HEK293 (cell line): ENCODE measurements around the gene OSBPL1A.

Experiments used
- CTCF ChIA-PET: fragments of 350-600 bp; formaldehyde crosslinking; extraction: SDS; loops from one replicate; lab custom pipeline; 2021; ENCODE audit warnings: antibody characterized with exemption; lab: Yijun Ruan, JAX
- POLR2A ChIA-PET: fragments of 300-600 bp; formaldehyde crosslinking; extraction: SDS; loops from one replicate; lab custom pipeline; 2020; ENCODE audit warnings: antibody characterized with exemption, inconsistent platforms; lab: Yijun Ruan, JAX
- H3K27ac ChIP-seq: fragments of 200-500 bp; sonication (Bioruptor generic); 2 replicates; pipeline ENCODE4 v1.5.1; 2014; ENCODE audit warnings: low read depth, low read length, control low read depth, inconsistent platforms; ENCODE audit errors: extremely low read depth
- H3K36me3 ChIP-seq, 2 experiments: fragments of 200-500 bp in 1 of 2; sonication (Bioruptor generic) in 1 of 2; 1 replicate in 1 of 2; 2 replicates in 1 of 2; pipeline ENCODE4 v1.5.1; 2014 to 2017; ENCODE audit warnings: inconsistent platforms in 2 of 2, low read length in 2 of 2; ENCODE audit not compliant: control insufficient read depth in 2 of 2, insufficient read depth in 1 of 2
- H3K4me1 ChIP-seq: fragments of 200-500 bp; sonication (Bioruptor generic); 2 replicates; pipeline ENCODE4 v1.5.1; 2014; ENCODE audit warnings: mild to moderate bottlenecking, low read length, inconsistent platforms; ENCODE audit not compliant: control insufficient read depth, insufficient read depth
- H3K4me3 ChIP-seq: 2 replicates; pipeline ENCODE4 v1.5.1; 2011; ENCODE audit warnings: low read depth, mild to moderate bottlenecking, control low read depth, low read length, moderate library complexity
- H3K9me3 ChIP-seq: fragments of 200-500 bp; sonication (Bioruptor generic); 2 replicates; pipeline ENCODE4 v1.5.1; 2014; ENCODE audit warnings: low read depth, low read length, inconsistent platforms; ENCODE audit not compliant: control insufficient read depth, insufficient read depth
- FEZF1 ChIP-seq: fragments of 450-650 bp; formaldehyde crosslinking; IDR thresholded peaks from 2 replicates; pipeline ENCODE4 v1.5.1; 2016; ENCODE audit warnings: missing biosample characterization, missing genetic modification characterization
- GLI2 ChIP-seq: fragments of 450-650 bp; formaldehyde crosslinking; IDR thresholded peaks from 2 replicates; pipeline ENCODE4; 2017; ENCODE audit warnings: missing biosample characterization, missing genetic modification characterization, low read depth, borderline replicate concordance
- GLIS2 ChIP-seq: fragments of 450-650 bp; formaldehyde crosslinking; IDR thresholded peaks from 2 replicates; pipeline ENCODE4 v1.5.1; 2016; ENCODE audit warnings: missing biosample characterization, missing genetic modification characterization
- IKZF3 ChIP-seq: fragments of 450-650 bp; IDR thresholded peaks from 2 replicates; pipeline ENCODE4 v1.5.0; 2018; ENCODE audit warnings: missing biosample characterization, mild to moderate bottlenecking, missing genetic modification characterization, moderate library complexity
- SETDB1 ChIP-seq: IDR thresholded peaks from one replicate; pipeline ENCODE4 v1.6.1; 2017; ENCODE audit warnings: mild to moderate bottlenecking, low read length, moderate library complexity, mixed read lengths; ENCODE audit not compliant: insufficient read length
- YY1 ChIP-seq: fragments of 450-650 bp; formaldehyde crosslinking; IDR thresholded peaks from 2 replicates; pipeline ENCODE4 v1.5.1; 2018; ENCODE audit warnings: missing biosample characterization, missing genetic modification characterization
- ZNF112 ChIP-seq: fragments of 450-650 bp; formaldehyde crosslinking; IDR thresholded peaks from 2 replicates; pipeline ENCODE4 v1.5.0; 2017; ENCODE audit warnings: missing biosample characterization, missing genetic modification characterization
- ZNF174 ChIP-seq: fragments of 450-650 bp; formaldehyde crosslinking; IDR thresholded peaks from 2 replicates; pipeline ENCODE4 v1.5.0; 2017; ENCODE audit warnings: missing biosample characterization, mild to moderate bottlenecking, missing genetic modification characterization
- ZNF214 ChIP-seq: fragments of 450-650 bp; formaldehyde crosslinking; IDR thresholded peaks from 2 replicates; pipeline ENCODE4 v1.5.1; 2017; ENCODE audit warnings: missing biosample characterization, mild to moderate bottlenecking, missing genetic modification characterization, borderline replicate concordance
- ZNF239 ChIP-seq: fragments of 450-650 bp; formaldehyde crosslinking; IDR thresholded peaks from 2 replicates; pipeline ENCODE4 v1.5.1; 2016; ENCODE audit warnings: missing biosample characterization, missing genetic modification characterization
- ZNF311 ChIP-seq: fragments of 450-650 bp; formaldehyde crosslinking; IDR thresholded peaks from 2 replicates; pipeline ENCODE4 v1.5.1; 2017; ENCODE audit warnings: missing biosample characterization, missing genetic modification characterization, borderline replicate concordance
- ZNF416 ChIP-seq: fragments of 450-650 bp; formaldehyde crosslinking; IDR thresholded peaks from 2 replicates; pipeline ENCODE4 v1.5.1; 2016; ENCODE audit warnings: missing biosample characterization, missing genetic modification characterization
- ZNF514 ChIP-seq: fragments of 450-650 bp; formaldehyde crosslinking; IDR thresholded peaks from 2 replicates; pipeline ENCODE4 v1.5.1; 2016; ENCODE audit warnings: missing biosample characterization, missing genetic modification characterization
- ZNF549 ChIP-seq: fragments of 450-650 bp; IDR thresholded peaks from 2 replicates; pipeline ENCODE4 v1.5.1; 2018; ENCODE audit warnings: missing biosample characterization, missing genetic modification characterization, mild to moderate bottlenecking, inconsistent platforms, moderate library complexity
- TF ChIP-seq, protein P1 (sequence below): fragments of 450-650 bp; formaldehyde crosslinking; IDR thresholded peaks from 2 replicates; pipeline ENCODE4 v1.5.1; 2016; ENCODE audit warnings: missing biosample characterization, missing genetic modification characterization
- TF ChIP-seq, protein P2 (sequence below): fragments of 450-650 bp; formaldehyde crosslinking; IDR thresholded peaks from 2 replicates; pipeline ENCODE4 v1.5.1; 2016; ENCODE audit warnings: missing biosample characterization, missing genetic modification characterization
- TF ChIP-seq, protein P3 (sequence below): fragments of 450-650 bp; formaldehyde crosslinking; IDR thresholded peaks from 2 replicates; pipeline ENCODE4 v1.5.1; 2017; ENCODE audit warnings: missing biosample characterization, missing genetic modification characterization

The OSBPL1A gene

DNA sequence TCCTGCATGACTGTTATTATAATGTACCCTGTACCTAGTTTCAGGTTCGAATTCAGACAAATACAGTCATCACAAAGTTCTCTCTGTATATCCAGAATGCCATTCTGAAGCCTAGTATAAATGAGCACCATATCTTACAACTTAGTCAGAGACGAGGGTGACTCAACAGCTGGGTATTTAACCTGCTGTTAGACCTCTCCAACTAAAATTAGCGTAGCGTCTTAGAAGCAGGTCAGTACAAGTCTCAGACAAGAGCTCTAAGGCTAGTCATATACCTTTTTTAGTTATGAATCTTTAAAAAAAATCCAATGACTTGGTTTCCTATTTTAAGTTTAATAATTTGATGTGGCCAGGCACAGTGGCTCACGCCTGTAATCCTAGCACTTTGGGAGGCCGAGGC is 184.7 kb downstream of the OSBPL1A start:
- no peak overlapping the region for H3K27ac ChIP-seq
- peaks cover 26% of the 10 kb centered on the region for H3K4me1 ChIP-seq
- no peak for TF ChIP-seq ZNF214 (tag by site-specific recombination)
- TF ChIP-seq GLIS2 (tag by site-specific recombination) = no peak
- TF ChIP-seq ZNF239 (tag by site-specific recombination) = no peak
- no peak for TF ChIP-seq ZNF311 (tag by site-specific recombination)
- TF ChIP-seq SETDB1 = peak; percentile 53
- TF ChIP-seq, all 188 proteins: peak for 1
- H3K36me3 ChIP-seq = no peaks in the 10 kb centered on the region
- ChIA-PET CTCF (interaction anchor here (1.8 kb wide), 1 partner anchor 36 kb away, joined by 5 read pairs; no protein-coding TSS in a partner anchor), POLR2A (interaction anchor here (1.4 kb wide), 1 partner anchor 74 kb away, joined by 3 read pairs; the partner anchor contains the start of gene CABYR)
- no peak overlapping the region for H3K4me3 ChIP-seq
- H3K9me3 ChIP-seq = no peaks in the 10 kb centered on the region

DNA sequence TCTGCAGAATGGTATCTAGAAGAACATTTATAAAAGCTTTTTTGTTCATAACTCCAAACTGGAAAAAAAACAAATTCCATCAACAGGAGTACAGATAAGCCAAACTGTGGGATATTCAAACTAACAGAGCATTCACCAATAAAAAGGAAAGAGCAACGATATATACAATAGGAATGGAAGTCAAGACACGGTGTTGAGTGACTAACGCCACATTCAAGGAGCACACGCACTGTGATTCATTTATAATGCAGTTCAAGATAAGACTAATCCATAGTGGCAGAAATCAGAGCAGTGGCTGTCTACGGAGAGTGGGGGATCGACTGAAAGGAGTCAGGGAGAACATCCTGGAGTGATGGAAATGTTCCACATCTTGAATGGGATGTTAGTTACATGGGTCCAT is 188.1 kb downstream of the OSBPL1A start:
- POLR2A ChIA-PET = no interaction called here
- CTCF ChIA-PET = no interaction called here
- no peak overlapping the region for H3K4me3 ChIP-seq
- H3K36me3 ChIP-seq = no peaks in the 10 kb centered on the region
- H3K9me3 ChIP-seq = no peaks in the 10 kb centered on the region
- H3K27ac ChIP-seq = no peak overlapping the region
- no peak for TF ChIP-seq ZNF549 (tag by site-specific recombination)
- TF ChIP-seq FEZF1 (tag by site-specific recombination) = peak; percentile 92
- TF ChIP-seq ZNF174 (tag by site-specific recombination) = no peak
- TF ChIP-seq YY1 (tag by site-specific recombination) = no peak
- peak; percentile 19 for TF ChIP-seq SETDB1
- no peak for TF ChIP-seq ZNF514
- TF ChIP-seq IKZF3 (tag by site-specific recombination) = no peak
- TF ChIP-seq, protein P1, sequence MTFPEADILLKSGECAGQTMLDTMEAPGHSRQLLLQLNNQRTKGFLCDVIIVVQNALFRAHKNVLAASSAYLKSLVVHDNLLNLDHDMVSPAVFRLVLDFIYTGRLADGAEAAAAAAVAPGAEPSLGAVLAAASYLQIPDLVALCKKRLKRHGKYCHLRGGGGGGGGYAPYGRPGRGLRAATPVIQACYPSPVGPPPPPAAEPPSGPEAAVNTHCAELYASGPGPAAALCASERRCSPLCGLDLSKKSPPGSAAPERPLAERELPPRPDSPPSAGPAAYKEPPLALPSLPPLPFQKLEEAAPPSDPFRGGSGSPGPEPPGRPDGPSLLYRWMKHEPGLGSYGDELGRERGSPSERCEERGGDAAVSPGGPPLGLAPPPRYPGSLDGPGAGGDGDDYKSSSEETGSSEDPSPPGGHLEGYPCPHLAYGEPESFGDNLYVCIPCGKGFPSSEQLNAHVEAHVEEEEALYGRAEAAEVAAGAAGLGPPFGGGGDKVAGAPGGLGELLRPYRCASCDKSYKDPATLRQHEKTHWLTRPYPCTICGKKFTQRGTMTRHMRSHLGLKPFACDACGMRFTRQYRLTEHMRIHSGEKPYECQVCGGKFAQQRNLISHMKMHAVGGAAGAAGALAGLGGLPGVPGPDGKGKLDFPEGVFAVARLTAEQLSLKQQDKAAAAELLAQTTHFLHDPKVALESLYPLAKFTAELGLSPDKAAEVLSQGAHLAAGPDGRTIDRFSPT = no peak
- H3K4me1 ChIP-seq = peaks cover 10% of the 10 kb centered on the region

DNA sequence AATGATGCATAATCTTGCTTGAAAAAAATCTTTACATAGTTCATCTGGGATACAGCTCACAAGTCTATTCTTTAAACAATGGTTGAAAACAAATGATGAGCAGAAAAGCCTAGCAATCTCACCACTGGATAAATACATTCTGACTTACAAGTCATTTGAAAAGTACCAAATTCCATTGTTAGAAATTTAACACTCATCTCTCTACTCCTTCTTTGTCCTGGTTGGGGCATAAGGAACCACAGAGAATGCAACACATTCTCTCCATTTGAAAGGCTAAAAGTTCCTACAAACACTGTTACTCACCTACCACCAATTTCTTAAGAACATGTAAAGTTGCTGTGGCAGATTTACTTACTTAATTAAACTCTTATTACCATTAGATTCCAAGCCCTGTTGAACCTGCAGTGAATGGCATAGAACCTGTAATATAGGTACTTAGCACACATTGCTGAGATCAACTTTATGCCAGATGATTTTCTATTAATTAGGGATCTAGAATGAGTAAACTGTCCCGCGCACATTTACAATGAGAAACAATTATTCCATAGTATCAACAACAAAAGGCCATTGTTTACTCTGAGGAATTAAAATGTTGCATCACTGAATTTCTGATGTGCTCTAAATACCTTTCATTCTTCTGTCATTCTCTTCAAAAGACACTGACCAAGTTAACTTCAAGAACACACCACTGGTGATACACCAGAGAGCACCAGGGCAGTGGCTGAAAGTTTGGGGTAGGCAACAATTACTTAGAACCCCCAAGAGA is 189.2 kb downstream of the OSBPL1A start:
- no peak overlapping the region for H3K27ac ChIP-seq
- no peaks in the 10 kb centered on the region for H3K36me3 ChIP-seq
- 0 out of 2 replicates have a peak, but pooled peaks cover 3% of the 10 kb centered on the region for H3K4me1 ChIP-seq
- CTCF ChIA-PET = interaction anchor here (1.2 kb wide), 2 partner anchors 32 to 304 kb away, joined by 3 to 7 read pairs; no protein-coding TSS in a partner anchor
- TF ChIP-seq GLI2 (tag by site-specific recombination) = no peak
- TF ChIP-seq, protein P2, sequence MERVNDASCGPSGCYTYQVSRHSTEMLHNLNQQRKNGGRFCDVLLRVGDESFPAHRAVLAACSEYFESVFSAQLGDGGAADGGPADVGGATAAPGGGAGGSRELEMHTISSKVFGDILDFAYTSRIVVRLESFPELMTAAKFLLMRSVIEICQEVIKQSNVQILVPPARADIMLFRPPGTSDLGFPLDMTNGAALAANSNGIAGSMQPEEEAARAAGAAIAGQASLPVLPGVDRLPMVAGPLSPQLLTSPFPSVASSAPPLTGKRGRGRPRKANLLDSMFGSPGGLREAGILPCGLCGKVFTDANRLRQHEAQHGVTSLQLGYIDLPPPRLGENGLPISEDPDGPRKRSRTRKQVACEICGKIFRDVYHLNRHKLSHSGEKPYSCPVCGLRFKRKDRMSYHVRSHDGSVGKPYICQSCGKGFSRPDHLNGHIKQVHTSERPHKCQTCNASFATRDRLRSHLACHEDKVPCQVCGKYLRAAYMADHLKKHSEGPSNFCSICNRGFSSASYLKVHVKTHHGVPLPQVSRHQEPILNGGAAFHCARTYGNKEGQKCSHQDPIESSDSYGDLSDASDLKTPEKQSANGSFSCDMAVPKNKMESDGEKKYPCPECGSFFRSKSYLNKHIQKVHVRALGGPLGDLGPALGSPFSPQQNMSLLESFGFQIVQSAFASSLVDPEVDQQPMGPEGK = no peak
- no peak for TF ChIP-seq ZNF112 (tag by site-specific recombination)
- TF ChIP-seq, protein P3, sequence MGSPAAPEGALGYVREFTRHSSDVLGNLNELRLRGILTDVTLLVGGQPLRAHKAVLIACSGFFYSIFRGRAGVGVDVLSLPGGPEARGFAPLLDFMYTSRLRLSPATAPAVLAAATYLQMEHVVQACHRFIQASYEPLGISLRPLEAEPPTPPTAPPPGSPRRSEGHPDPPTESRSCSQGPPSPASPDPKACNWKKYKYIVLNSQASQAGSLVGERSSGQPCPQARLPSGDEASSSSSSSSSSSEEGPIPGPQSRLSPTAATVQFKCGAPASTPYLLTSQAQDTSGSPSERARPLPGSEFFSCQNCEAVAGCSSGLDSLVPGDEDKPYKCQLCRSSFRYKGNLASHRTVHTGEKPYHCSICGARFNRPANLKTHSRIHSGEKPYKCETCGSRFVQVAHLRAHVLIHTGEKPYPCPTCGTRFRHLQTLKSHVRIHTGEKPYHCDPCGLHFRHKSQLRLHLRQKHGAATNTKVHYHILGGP (tag by site-specific recombination) = no peak
- no peak for TF ChIP-seq ZNF416 (tag by site-specific recombination)
- TF ChIP-seq, all 188 proteins: peak for 0
- Histone ChIP-seq H3K4me3 (no peak overlapping the region), H3K9me3 (no peaks in the 10 kb centered on the region)
- POLR2A ChIA-PET = no interaction called here
